Measurements from ENCODE around the gene ARHGEF6. TPM values are rescaled to one million over a fixed set of nuclear protein-coding genes. Genes with fewer than 3 reads are reported as not detected.

Gene ARHGEF6
- total and polyA plus RNA-seq, 2 experiments from 2014 or later: 2.5 to 6.0 TPM

DNA sequence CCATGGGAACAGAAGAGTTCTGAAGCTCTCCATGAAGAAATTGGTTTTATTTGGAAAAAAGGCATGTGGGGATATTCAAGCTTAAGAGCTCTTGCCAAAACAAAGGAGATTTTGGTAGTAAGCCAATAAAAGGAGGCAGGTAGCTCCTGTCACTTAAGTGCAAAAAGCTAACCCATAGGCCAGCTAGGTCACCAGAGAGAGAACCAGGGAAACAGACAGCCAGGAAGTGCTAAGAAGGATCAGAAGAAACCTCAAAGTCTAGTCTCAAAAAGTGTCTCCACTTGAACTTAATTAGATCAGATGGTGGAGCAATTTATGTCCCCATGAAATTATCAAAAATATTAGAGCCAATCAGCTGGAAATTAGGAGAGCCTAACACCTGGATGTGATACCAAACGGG, 83.6 kb downstream of the ARHGEF6 start:
- ATAC-seq (no peak), DNase-seq (ENCODE audit: low spot score) (no peak)
- no peaks in the 10 kb centered on the region for H3K27me3 ChIP-seq (ENCODE audit: insufficient read depth)
- no peak overlapping the region for H3K4me3 ChIP-seq
- H3K4me1 Mint-ChIP-seq: peaks cover 6% of the 10 kb centered on the region; the same call in 2 of the 3 replicates
- TF ChIP-seq ZNF114 (CRISPR knock-in tag; IDR thresholded peaks at IDR 0.05) (no peak), ZNF331 (CRISPR knock-in tag; IDR thresholded peaks at IDR 0.05; ENCODE audit: low read depth) (no peak), CREB1 (CRISPR knock-in tag; IDR thresholded peaks at IDR 0.05; ENCODE audit: low read depth) (no peak), EZH2phosphoT487 (IDR thresholded peaks at IDR 0.05; ENCODE audit: unreplicated experiment) (no peak)
- TF ChIP-seq, protein P1, sequence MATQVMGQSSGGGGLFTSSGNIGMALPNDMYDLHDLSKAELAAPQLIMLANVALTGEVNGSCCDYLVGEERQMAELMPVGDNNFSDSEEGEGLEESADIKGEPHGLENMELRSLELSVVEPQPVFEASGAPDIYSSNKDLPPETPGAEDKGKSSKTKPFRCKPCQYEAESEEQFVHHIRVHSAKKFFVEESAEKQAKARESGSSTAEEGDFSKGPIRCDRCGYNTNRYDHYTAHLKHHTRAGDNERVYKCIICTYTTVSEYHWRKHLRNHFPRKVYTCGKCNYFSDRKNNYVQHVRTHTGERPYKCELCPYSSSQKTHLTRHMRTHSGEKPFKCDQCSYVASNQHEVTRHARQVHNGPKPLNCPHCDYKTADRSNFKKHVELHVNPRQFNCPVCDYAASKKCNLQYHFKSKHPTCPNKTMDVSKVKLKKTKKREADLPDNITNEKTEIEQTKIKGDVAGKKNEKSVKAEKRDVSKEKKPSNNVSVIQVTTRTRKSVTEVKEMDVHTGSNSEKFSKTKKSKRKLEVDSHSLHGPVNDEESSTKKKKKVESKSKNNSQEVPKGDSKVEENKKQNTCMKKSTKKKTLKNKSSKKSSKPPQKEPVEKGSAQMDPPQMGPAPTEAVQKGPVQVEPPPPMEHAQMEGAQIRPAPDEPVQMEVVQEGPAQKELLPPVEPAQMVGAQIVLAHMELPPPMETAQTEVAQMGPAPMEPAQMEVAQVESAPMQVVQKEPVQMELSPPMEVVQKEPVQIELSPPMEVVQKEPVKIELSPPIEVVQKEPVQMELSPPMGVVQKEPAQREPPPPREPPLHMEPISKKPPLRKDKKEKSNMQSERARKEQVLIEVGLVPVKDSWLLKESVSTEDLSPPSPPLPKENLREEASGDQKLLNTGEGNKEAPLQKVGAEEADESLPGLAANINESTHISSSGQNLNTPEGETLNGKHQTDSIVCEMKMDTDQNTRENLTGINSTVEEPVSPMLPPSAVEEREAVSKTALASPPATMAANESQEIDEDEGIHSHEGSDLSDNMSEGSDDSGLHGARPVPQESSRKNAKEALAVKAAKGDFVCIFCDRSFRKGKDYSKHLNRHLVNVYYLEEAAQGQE (IDR thresholded peaks at IDR 0.05; ENCODE audit: unreplicated experiment): no peak
- TF ChIP-seq, protein P2, sequence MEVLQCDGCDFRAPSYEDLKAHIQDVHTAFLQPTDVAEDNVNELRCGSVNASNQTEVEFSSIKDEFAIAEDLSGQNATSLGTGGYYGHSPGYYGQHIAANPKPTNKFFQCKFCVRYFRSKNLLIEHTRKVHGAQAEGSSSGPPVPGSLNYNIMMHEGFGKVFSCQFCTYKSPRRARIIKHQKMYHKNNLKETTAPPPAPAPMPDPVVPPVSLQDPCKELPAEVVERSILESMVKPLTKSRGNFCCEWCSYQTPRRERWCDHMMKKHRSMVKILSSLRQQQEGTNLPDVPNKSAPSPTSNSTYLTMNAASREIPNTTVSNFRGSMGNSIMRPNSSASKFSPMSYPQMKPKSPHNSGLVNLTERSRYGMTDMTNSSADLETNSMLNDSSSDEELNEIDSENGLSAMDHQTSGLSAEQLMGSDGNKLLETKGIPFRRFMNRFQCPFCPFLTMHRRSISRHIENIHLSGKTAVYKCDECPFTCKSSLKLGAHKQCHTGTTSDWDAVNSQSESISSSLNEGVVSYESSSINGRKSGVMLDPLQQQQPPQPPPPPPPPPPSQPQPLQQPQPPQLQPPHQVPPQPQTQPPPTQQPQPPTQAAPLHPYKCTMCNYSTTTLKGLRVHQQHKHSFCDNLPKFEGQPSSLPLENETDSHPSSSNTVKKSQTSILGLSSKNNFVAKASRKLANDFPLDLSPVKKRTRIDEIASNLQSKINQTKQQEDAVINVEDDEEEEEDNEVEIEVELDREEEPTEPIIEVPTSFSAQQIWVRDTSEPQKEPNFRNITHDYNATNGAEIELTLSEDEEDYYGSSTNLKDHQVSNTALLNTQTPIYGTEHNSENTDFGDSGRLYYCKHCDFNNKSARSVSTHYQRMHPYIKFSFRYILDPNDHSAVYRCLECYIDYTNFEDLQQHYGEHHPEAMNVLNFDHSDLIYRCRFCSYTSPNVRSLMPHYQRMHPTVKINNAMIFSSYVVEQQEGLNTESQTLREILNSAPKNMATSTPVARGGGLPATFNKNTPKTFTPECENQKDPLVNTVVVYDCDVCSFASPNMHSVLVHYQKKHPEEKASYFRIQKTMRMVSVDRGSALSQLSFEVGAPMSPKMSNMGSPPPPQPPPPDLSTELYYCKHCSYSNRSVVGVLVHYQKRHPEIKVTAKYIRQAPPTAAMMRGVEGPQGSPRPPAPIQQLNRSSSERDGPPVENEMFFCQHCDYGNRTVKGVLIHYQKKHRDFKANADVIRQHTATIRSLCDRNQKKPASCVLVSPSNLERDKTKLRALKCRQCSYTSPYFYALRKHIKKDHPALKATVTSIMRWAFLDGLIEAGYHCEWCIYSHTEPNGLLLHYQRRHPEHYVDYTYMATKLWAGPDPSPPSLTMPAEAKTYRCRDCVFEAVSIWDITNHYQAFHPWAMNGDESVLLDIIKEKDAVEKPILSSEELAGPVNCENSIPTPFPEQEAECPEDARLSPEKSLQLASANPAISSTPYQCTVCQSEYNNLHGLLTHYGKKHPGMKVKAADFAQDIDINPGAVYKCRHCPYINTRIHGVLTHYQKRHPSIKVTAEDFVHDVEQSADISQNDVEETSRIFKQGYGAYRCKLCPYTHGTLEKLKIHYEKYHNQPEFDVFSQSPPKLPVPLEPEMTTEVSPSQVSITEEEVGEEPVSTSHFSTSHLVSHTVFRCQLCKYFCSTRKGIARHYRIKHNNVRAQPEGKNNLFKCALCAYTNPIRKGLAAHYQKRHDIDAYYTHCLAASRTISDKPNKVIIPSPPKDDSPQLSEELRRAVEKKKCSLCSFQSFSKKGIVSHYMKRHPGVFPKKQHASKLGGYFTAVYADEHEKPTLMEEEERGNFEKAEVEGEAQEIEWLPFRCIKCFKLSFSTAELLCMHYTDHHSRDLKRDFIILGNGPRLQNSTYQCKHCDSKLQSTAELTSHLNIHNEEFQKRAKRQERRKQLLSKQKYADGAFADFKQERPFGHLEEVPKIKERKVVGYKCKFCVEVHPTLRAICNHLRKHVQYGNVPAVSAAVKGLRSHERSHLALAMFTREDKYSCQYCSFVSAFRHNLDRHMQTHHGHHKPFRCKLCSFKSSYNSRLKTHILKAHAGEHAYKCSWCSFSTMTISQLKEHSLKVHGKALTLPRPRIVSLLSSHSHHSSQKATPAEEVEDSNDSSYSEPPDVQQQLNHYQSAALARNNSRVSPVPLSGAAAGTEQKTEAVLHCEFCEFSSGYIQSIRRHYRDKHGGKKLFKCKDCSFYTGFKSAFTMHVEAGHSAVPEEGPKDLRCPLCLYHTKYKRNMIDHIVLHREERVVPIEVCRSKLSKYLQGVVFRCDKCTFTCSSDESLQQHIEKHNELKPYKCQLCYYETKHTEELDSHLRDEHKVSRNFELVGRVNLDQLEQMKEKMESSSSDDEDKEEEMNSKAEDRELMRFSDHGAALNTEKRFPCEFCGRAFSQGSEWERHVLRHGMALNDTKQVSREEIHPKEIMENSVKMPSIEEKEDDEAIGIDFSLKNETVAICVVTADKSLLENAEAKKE (CRISPR knock-in tag; IDR thresholded peaks at IDR 0.05): no peak
- no peaks in the 10 kb centered on the region for H3K9me2 ChIP-seq (ENCODE audit: insufficient read depth)
- no peaks in the 10 kb centered on the region for H3K36me3 Mint-ChIP-seq (ENCODE audit: low read depth)
- H3K4me3 Mint-ChIP-seq: no peak overlapping the region
- no peaks in the 10 kb centered on the region for H4K20me1 ChIP-seq (replicated peaks; ENCODE audit: insufficient read depth)
- no peaks in the 10 kb centered on the region for H3F3A ChIP-seq (replicated peaks; ENCODE audit: low read depth)
- no peaks in the 10 kb centered on the region for H3K4me1 ChIP-seq (ENCODE audit: insufficient read depth)
- H3K27ac Mint-ChIP-seq: no peak overlapping the region
- no peak overlapping the region for H3K27ac ChIP-seq (ENCODE audit: low read depth)
- H3K4me2 ChIP-seq: no peak overlapping the region
- no peak overlapping the region for H2AFZ ChIP-seq
- H3K36me3 ChIP-seq (ENCODE audit: insufficient read depth): no peaks in the 10 kb centered on the region
- H3K27me3 Mint-ChIP-seq (ENCODE audit: insufficient read depth, low read depth, poor library complexity): no peaks in the 10 kb centered on the region
- H3K9me3 Mint-ChIP-seq: no peaks in the 10 kb centered on the region; the same call in 1 of the 3 replicates
- no peaks in the 10 kb centered on the region for H3K79me2 ChIP-seq (replicated peaks; ENCODE audit: insufficient read depth)

All from GM23338 (cell line).